WTC11 (cell line): ENCODE measurements around the gene HDAC9.

Source experiments
- TCF7 ChIP-seq: sonication (generic); formaldehyde crosslinking; IDR thresholded peaks from 2 replicates; pipeline ENCODE4 v1.8.0; 2022; ENCODE audit warnings: mild to moderate bottlenecking, low read depth, missing genetic modification reagents, moderate library complexity
- TF ChIP-seq, protein P1 (sequence below): fragments of 200-600 bp; IDR thresholded peaks from 2 replicates; pipeline ENCODE4 v1.8.0; 2022; ENCODE audit warnings: antibody characterized with exemption

DNA sequence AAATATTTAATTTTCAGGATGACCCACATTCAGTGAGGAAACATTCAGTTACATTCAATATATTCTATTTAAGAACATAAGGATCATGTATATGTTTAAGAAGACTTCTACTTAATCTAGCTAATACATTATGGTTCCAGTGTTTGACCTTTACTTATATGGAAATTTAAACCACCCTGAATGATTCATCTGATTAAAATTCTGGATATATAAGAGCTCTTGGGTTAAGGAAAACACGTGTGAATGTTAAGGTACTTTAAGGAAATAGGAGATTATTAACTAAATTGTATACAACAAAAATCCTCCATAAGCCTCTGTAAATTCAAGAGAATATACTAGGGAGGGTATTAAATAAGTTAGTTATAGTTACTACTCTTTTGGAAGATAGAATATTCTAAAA lies 40.9 kb downstream of the HDAC9 start:
- no peak for TF ChIP-seq TCF7
- TF ChIP-seq, protein P1, sequence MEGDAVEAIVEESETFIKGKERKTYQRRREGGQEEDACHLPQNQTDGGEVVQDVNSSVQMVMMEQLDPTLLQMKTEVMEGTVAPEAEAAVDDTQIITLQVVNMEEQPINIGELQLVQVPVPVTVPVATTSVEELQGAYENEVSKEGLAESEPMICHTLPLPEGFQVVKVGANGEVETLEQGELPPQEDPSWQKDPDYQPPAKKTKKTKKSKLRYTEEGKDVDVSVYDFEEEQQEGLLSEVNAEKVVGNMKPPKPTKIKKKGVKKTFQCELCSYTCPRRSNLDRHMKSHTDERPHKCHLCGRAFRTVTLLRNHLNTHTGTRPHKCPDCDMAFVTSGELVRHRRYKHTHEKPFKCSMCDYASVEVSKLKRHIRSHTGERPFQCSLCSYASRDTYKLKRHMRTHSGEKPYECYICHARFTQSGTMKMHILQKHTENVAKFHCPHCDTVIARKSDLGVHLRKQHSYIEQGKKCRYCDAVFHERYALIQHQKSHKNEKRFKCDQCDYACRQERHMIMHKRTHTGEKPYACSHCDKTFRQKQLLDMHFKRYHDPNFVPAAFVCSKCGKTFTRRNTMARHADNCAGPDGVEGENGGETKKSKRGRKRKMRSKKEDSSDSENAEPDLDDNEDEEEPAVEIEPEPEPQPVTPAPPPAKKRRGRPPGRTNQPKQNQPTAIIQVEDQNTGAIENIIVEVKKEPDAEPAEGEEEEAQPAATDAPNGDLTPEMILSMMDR, result no peak
